ENCODE measurements around the gene CACNA2D1. TPM values are rescaled to one million over a fixed set of nuclear protein-coding genes. Genes with fewer than 3 reads are reported as not detected.

CACNA2D1 gene
- total RNA-seq, 1 experiment from 2014 or later = 36.2 TPM

GRCh38 chr7:82183634-82184033, 259.9 kb downstream of the CACNA2D1 start:
- Histone ChIP-seq H3K56ac (ENCODE audit: insufficient read length, low read depth, low read length) (no peak overlapping the region), H3T11ph (ENCODE audit: low read length) (no peak overlapping the region), H3K27me3 (ENCODE audit: insufficient read depth, low read length) (no peaks in the 10 kb centered on the region), H3K4me1 (ENCODE audit: insufficient read depth, low read length) (peaks cover 4% of the 10 kb centered on the region; the same call in 1 of the 2 replicates), H3K79me1 (ENCODE audit: insufficient read depth, low read depth, low read length, poor library complexity, severe bottlenecking) (no peaks in the 10 kb centered on the region), H2AFZ (ENCODE audit: low read length) (no peak overlapping the region), H2BK15ac (ENCODE audit: low read depth, low read length) (no peak overlapping the region), H3K23me2 (ENCODE audit: insufficient read length, low read depth, low read length, poor library complexity, severe bottlenecking) (no peaks in the 10 kb centered on the region), H2AK5ac (ENCODE audit: insufficient read length, low read length) (no peak overlapping the region), H3K23ac (ENCODE audit: insufficient read length, low read depth, low read length) (no peak overlapping the region), H4K8ac (replicated peaks; ENCODE audit: insufficient read length, low read depth, low read length) (no peak overlapping the region), H3K4ac (ENCODE audit: low read depth, low read length) (no peak overlapping the region), H3K9me3 (ENCODE audit: control insufficient read depth, low read depth, low read length) (no peaks in the 10 kb centered on the region), H2BK120ac (ENCODE audit: low read depth, low read length, poor library complexity, severe bottlenecking) (no peak overlapping the region), H2BK12ac (ENCODE audit: insufficient read length, low read depth, low read length) (no peak overlapping the region), H3K27ac (ENCODE audit: insufficient read length, low read depth, low read length) (no peak overlapping the region), H3K9ac (ENCODE audit: extremely low read depth, insufficient read length, low read length) (no peak overlapping the region), H4K20me1 (ENCODE audit: control insufficient read depth, insufficient read depth, insufficient read length) (no peaks in the 10 kb centered on the region), H2BK5ac (ENCODE audit: insufficient read length, low read length) (no peak overlapping the region), H3K18ac (ENCODE audit: insufficient read length, low read depth, low read length) (no peak overlapping the region), H3K14ac (ENCODE audit: insufficient read depth, low read length) (no peak overlapping the region), H3K79me2 (ENCODE audit: insufficient read depth, low read length) (no peaks in the 10 kb centered on the region), H4K91ac (ENCODE audit: insufficient read length, low read depth, low read length) (no peak overlapping the region), H2BK20ac (ENCODE audit: low read depth, low read length, poor library complexity, severe bottlenecking) (no peak overlapping the region), H4K5ac (ENCODE audit: insufficient read length, low read depth, low read length) (no peak overlapping the region), H3K4me2 (ENCODE audit: insufficient read depth, insufficient read length, low read length) (no peak overlapping the region)
- no peaks in the 10 kb centered on the region for H3K27me3 Mint-ChIP-seq (ENCODE audit: low read depth)
- no CpG with 5 or more reads among the region's 4 CpGs for WGBS (ENCODE audit: extremely low coverage, insufficient read length, low lambda C conversion rate)
- peaks cover 2 to 10% (median 2%) of the 10 kb centered on the region in 3 experiments; a peak in 6 of 7 replicates for H3K36me3 Mint-ChIP-seq (ENCODE audit: insufficient read depth in 1 of 3, low read depth in 3 of 3)
- H3K4me3 Mint-ChIP-seq = no peak overlapping the region
- no peak overlapping the region for H3K27ac Mint-ChIP-seq
- DNase-seq = no peak
- H3K9me3 Mint-ChIP-seq = peaks cover under 1 to 2% of the 10 kb centered on the region in 2 experiments; a peak in 3 of 5 replicates
- TF ChIP-seq CTCF (conservative IDR thresholded peaks at IDR 0.05) = no peak
- H3K4me1 Mint-ChIP-seq = peaks cover 32 to 44% of the 10 kb centered on the region in 2 experiments
